ENCODE data around the gene DTX3.

DNA sequence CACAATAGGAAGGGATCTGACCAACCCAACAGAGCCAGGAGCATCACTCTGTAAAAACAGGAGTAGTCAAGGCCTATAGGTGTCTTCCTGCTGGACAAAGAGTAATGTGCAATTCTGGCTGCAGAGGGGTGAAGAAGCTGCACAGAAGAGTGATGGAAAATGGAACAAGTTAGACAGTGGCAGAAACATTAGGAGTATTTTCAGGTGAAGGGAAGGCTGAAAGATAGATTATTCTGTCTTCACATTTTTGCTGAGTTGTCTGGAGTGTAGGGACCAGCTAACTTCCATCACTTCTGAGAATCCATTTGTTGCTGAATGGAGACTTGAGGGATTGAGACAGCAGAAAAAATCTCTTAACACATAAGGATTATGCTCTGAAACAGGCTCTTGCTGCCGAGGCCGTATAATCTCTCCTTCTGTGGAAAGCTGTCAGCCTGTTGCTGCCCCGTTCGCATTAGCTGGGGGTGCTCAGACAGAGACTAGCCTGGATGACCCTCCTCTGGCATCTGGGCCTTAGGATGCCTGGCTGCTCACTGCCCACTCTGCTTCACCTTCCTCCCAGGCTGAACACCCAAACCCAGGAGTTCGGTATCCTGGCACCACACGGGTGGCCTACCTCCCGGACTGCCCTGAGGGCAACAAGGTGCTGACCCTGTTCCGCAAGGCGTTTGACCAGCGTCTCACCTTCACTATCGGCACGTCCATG lies 3.5 kb downstream of the DTX3 start:
- TF ChIP-seq, protein P1, sequence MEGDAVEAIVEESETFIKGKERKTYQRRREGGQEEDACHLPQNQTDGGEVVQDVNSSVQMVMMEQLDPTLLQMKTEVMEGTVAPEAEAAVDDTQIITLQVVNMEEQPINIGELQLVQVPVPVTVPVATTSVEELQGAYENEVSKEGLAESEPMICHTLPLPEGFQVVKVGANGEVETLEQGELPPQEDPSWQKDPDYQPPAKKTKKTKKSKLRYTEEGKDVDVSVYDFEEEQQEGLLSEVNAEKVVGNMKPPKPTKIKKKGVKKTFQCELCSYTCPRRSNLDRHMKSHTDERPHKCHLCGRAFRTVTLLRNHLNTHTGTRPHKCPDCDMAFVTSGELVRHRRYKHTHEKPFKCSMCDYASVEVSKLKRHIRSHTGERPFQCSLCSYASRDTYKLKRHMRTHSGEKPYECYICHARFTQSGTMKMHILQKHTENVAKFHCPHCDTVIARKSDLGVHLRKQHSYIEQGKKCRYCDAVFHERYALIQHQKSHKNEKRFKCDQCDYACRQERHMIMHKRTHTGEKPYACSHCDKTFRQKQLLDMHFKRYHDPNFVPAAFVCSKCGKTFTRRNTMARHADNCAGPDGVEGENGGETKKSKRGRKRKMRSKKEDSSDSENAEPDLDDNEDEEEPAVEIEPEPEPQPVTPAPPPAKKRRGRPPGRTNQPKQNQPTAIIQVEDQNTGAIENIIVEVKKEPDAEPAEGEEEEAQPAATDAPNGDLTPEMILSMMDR (IDR thresholded peaks at IDR 0.05; ENCODE audit: insufficient read depth, low read depth, low read length) = no peak
- TF ChIP-seq EZH2 (IDR thresholded peaks at IDR 0.05; ENCODE audit: insufficient read depth, low read length) = no peak
